GM18873 (cell line): ENCODE measurements around the gene FNDC10.

Experiments
- ATAC-seq: cut with Tn5 transposase; IDR thresholded peaks from one replicate; pipeline ENCODE4 v1.9.1; 2021; ENCODE audit warnings: mild to moderate bottlenecking, moderate library complexity, moderate number of reproducible peaks; ENCODE audit not compliant: unreplicated experiment, low FRiP score

Gene FNDC10

DNA sequence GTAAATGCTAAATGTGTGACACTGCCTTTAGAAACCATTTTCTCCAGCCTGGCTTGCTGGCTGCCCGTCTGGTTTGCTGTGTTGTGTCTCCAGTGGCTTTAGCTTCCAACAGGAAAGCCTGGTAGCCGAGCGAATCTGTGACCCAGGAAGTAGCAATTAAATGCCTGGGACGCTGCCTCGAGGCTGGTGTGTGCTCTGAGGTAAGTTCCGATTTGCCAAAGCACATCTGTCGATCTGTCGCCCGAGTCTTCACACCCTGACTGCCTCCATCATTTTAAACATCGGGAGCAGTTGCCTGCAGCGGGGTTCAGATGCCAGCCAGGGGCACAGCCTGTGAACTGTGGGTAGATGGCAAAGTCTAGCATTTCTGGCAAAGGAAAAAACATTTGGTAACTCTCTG, 17.6 kb upstream of the FNDC10 start:
- no peak for ATAC-seq

DNA sequence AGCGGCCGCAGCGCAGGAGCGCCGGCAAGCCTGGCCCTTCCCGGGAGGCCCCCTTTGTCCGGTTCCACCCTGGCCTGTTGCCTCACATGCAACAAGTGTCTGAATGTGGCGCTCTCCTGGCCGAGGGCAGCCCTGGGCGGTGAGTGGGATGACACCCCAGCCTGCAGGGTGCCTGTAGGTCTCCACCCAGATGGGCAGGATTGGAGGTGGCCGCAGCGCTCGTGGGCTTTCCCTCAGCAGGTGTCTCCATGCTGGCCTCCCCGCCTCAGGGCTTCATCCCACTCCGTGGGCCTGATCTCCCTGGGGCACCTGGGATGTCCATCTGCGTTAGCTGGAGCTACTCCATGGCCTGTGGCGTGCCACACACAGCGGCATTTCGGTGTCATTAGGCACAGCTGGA, 16.9 kb upstream of the FNDC10 start:
- no peak for ATAC-seq

DNA sequence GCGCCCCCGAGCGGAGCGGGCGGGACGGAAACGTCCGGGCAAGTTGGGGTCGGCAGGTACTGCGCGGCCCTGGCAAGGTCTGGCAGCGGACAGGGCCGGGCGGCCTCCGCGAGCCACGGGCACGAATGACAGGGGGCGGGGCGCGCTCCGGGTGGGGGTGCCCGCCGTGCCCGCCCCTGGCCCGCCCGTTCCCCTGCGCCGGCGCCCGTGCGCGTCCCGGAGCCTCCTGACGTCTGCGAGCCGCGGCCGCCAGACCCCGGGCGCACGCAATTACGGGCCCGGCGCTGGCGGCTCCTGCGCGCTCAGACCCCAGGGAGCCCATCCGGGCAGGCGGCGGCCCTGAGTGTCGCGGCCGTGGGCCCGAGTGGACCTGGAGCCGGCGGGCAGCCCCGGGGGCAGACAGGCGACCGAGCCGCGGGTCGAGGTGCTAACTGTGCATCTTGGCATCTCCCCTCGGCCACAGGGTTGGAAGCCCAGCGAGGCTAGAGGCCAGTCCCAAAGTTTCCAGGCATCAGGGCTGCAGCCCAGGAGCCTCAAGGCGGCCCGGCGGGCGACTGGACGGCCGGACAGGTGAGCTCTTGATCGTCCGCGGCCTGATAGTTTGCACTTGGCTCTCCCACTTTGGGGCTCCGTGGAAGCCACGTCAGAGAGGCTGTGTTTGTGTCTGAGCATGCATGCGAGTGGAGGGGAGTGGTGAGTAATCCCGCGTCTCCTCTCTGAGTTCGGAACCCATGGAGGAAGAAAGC, 16.3 kb upstream of the FNDC10 start:
- peak; percentile 7 for ATAC-seq

DNA sequence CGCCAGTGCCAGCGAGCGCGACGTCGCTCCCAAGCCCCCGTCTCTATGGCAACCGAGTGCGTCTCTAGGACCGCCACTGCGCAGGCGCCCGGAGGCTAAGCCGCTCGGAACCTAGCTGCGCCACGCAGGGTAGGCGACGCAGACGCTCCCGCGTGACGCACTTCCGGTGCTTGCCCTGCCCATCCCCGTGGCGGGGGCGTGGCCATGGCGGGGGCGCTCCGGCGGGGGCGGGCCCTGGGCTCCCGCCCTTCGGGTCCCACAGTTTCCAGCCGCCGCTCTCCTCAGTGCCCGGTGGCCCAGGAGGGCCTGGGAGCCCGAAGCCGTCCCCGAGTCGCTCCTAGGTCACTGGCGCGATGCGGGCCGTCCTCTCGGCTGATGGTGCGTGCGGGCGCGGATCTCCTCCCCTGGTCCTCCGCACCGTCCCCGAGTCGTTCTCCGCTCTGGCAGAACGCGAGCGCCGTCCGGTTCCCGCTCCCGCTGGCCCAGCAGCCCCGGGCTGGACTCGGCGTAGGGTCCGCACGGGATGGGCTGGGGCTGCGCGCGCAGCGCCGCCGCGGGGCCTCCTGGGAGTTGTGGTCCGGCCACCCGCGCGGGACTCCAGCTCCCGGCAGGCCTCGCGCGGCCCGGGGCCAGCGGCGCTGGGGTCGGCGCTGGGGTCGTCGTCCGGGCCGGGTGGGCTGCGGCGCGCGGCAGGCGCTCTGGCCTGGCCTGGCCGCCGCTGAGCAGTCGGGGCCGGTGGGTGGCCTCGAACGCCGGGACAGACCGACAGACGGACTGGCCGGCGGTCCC, 15.5 kb upstream of the FNDC10 start, which contains the start of gene MIB2:
Gene MIB2 (plus strand): TSS at position 245 of the 789 bp plus-strand sequence. CDS start 7,953 bp downstream, outside the sequence.
- ATAC-seq, result peak; percentile 78

DNA sequence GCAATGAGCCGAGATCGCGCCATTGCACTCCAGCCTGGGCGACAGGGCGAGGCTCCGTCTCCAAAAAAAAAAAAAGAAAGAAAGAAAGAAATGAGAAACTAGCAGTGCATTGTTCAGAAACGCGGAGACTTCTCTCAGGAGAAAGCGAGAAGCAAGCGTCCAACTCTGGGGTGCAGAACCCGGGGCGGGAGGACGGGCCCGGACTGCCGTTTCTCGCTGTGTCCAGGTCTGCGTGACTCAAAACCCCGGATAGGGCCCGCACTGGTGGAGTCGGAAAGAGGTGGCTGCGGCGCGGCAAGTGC, 15.0 kb upstream of the FNDC10 start:
- no peak for ATAC-seq

DNA sequence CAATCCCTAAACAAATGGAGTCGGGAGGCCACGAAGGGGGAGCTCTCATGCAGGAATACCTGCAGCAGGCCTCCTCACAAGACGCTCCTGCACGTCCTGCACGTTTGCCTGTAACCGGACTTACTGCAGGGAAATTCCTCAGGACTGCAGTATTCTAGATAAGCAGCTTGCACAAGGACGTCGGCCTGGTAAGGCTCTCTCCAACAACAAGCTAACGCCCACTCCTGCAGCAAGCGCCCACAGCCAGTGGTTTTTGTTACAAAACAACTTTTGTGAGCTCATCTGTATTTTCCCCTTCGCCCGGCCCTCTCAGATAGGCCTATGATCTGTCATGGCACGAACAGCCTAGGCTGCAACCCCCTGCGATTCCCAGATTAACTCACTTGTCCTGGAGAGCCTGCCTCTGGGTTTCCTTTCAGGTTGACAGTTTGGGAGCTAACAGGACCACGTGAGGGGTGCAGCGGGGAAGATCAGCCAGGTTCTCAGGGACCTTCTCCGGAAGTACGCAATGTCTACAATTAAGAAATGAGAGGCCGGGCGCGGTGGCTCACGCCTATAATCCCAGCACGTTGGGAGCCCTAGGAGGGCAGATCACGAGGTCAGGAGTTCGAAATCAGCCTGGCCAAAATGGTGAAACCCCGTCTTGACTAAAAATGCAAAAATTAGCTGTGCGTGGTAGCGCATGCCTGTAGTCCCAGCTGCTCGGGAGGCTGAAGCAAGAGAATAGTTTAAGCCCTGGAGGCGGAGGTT, 14.4 kb upstream of the FNDC10 start:
- ATAC-seq, result no peak

DNA sequence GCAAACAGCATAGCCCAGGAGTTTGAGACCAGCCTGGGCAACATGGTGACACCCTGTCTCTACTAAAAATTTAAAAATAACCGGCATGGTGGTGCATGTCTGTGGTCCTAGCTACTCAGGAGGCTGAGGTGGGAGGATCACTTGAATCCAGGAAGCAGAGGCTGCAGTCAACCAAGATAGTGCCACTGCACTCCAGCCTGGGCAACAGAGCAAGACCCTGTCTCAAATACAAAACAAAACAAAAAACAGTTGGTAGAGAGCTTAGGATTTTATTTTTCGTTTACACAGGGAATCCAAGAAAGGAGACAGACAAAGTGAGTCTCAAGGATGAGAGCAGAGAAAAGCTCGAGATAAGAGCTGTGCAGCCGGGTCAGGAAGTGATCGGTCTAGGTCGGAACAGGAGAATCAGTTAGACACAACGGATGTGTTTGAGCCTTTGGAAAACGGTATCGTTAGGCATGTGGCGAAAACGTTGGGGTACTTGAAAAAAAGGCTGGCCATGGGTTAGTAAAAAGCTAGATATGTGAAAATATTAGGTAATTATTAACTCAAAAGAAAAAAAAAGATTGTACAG, 13.7 kb upstream of the FNDC10 start:
- no peak for ATAC-seq

DNA sequence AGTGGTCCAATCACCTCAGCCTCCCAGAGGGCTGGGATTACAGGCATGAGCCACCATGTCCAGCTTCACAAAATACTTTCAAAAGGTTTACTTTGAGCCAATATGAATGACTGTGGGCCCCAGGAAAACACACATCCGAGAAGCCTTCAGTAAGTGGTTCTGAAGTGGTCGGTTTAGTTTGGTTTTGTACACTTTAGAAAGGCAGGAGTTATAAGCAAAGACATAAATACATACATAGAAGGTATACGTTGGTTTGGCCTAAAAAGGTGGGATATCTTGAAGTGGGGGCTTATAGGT, 12.1 kb upstream of the FNDC10 start:
- no peak for ATAC-seq

DNA sequence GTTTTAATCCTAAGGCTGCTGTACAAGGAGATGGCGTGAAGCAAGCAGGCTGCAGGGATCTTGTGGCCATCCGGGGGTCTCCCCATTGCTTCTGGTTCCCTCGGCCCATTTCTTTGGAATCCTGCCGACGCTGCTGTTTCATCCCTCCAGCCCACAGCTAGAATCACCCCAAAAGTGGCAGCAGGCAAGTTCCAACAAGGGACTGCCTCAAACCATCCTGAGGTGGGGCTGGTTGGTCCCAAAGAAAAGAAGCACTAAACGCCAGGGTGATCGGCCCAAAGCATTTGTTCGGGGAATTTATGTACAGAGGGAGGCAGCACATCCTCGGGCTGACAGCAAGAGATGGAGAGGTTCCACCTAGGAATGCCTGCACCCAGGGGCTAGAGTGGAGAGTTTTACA, 10.9 kb upstream of the FNDC10 start:
- no peak for ATAC-seq

DNA sequence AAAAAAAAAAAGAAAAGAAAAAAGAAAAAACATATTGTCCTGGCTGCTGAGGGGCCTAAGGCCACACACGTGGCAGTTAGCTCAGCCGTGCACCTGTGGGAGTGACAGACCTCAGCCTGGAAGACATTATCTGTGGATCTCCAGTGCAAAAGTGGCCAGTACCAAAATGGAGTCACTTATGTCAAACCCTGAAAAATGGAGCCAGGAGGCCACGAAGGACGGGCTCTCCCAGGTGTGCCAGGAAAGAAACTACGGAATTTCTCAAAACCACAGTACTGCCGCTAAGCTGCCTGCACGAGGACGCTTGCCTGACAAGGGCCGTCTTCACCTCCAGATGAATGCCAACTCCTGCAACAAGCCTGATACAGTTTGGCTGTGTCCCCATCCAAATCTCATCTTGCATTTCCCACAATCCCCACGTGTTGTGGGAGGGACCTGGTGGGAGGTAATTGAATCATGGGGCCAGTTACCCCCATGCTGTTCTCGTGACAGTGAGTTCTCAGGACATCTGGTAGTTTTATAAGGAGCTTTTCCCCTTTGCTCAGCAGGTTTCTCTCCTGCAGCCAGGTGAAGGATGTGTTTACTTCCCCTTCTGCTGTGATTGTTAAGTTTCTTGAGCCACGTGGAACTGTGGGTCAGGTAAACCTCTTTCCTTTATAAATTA, 10.0 kb upstream of the FNDC10 start:
- ATAC-seq, result no peak

DNA sequence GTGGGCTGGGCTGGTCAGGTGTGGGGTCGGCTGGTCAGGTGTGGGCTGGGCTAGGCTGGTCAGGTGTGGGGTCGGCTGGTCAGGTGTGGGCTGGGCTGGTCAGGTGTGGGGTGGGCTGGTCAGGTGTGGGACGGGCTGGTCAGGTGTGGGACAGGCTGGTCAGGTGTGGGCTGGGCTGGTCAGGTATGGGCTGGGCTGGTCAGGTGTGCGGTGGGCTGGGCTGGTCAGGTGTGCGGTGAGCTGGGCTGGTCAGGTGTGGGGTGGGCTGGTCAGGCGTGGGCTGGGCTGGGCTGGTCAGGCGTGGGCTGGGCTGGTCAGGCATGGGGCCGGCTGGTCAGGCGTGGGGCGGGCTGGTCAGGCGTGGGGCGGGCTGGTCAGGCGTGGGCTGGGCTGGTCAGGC, 6.3 kb upstream of the FNDC10 start:
- no peak for ATAC-seq

DNA sequence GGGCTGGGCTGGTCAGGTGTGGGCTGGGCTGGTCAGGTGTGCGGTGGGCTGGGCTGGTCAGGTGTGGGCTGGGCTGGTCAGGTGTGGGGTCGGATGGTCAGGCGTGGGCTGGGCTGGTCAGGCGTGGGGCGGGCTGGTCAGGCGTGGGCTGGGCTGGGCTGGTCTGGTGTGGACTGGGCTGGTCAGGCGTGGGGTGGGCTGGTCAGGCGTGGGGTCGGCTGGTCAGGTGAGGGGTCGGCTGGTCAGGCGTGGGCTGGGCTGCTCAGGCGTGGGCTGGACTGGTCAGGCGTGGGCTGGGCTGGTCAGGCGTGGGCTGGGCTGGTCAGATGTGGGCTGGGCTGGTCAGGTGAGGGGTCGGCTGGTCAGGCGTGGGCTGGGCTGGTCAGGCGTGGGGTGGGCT, 5.8 kb upstream of the FNDC10 start:
- no peak for ATAC-seq

DNA sequence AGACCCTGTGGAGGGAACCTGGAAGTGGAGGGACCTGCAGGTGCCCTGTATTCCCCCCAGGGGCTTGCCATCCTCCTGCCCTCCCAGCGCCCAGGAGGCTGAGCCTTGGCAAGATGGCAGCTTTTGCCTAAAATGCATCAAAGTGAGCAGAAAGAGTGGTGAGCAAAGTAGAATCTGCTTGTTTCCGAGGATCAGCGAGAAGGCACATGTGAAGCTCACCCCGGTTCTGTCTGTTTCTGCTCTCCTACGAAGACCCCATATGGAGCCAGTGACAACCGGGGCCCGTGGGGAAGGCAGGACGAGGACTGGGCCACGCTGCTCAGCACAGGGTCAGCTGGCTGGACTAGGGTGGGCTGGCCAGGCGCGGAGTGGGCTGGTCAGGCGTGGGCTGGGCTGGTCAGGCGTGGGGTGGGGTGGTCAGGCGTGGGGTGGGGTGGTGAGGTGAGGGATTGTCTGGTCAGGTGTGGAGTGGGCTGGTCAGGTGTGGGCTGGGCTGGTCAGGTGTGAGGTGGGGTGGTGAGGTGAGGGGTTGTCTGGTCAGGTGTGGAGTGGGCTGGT, 5.2 kb upstream of the FNDC10 start:
- no peak for ATAC-seq

DNA sequence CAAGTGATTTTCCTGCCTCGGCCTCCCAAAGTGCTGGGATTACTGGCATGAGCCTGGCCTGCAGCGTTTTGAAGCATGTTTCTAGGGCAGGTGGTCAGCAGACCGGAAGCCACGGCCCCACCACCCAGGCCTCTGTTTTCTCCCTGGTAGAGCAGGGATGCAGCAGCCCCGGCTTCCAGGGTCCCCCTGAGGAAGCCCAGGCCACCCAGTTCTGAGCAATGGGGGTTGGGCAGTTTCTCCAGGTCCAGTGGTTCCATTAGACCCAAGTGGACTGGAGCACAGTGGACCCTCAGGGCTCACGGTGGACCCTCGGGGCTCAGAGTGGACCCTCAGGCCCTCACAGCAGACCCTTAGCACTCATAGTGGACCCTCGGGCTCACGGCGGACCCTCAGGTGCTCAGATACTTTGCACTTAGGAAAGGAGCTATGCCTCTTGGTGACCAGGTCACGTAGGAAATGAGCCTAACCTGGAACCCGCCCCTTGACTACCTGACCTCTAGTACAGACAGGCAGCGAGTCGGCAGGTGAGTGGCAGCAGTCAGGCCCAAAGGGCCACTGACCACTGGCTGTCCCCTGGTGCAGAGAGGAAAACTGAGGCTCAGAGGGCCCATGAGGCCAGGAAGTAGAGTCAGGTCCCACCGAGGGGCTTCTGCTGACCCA, 4.6 kb upstream of the FNDC10 start:
- no peak for ATAC-seq

DNA sequence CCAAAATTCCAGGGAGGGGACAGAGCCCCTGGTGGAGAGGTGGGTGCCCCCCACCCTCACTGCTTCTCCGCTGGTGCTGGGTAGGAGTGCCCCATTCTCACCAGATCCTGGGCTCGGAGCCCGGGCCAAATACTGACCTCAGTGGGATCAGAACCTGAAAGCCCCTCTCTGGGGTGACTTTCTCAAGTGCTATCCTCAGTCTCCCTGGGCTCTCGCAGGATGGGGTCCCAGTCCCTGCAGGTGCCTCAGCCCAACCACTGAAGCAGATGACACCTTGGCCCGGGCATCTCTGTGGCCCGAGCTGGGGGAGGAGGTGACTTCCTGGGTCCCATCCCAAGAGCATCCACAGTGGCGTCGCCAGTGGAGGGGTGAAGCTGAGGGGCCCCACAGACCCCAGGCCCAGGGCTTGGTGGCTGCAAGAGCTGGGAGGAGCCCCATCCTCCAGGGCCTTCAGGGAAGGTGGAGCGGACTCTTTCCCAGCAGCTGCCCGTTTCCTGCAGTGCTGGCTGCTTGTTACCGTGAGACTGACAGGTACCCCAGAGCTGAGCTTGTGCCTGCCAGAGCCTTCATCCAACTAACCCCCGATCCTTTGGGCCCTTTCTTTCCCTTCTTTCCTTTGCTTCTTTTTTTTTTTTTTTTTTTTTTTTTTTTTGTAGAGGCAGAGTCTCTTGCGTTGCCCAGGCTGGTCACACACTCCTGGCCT, 3.9 kb upstream of the FNDC10 start:
- no peak for ATAC-seq

DNA sequence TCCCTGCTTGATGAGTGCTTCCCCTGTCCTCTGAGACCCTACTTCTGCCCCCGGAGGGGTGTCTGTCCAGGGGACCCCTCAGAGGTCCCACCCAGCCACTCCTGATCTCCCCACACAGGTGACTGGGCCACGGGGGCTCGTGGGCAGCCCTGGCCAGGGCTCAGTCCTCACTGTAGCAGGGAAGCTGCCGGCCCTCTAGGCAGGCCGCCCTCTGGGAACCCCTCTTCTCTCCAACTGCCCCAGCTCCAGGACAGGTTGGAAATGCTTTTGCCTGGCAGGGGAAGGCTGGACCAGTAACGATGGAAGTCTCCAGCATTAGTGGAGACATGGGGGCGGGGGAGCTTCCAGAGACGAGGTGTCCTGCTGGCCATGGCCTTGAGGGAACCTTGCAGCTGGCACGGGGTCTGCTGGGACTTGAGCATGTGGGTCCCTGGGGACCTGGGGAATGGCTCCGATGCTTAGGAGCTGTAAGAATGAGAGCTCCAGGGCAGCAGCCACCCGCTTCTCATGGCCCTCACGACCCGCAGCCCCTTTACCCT, 3.1 kb upstream of the FNDC10 start:
- ATAC-seq, result no peak

DNA sequence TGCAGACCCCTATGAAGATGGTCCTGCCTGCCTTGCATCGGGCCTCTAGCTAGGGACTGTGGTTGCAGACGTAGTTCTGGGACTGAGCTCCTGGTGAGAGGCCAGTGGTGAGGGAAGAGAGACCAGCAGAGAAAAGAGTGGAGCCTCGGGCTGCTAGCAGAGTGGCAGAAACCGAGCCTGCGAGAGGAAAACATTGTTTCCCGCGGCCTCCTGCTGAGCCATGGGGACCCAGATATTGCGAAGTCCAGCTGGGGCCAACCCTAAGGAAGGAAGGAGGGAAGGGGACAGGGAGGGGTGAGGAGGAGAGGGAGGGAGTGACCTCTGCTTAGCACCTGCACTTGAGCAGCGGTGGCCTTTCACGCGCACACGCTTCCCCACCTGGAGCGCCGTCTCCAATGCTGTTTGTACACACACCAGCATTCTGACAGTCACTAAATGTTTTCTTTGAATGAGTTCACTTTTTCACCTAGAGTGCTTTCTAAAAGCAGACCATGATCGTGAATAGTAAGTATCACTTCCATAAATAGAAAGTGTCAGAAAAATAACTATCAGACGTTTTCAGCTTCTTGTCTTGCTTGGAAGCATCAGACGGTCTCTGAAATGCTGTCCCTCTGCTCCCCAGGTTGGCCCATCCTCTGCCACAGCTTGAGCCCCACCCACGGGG, 2.5 kb upstream of the FNDC10 start:
- ATAC-seq, result no peak

DNA sequence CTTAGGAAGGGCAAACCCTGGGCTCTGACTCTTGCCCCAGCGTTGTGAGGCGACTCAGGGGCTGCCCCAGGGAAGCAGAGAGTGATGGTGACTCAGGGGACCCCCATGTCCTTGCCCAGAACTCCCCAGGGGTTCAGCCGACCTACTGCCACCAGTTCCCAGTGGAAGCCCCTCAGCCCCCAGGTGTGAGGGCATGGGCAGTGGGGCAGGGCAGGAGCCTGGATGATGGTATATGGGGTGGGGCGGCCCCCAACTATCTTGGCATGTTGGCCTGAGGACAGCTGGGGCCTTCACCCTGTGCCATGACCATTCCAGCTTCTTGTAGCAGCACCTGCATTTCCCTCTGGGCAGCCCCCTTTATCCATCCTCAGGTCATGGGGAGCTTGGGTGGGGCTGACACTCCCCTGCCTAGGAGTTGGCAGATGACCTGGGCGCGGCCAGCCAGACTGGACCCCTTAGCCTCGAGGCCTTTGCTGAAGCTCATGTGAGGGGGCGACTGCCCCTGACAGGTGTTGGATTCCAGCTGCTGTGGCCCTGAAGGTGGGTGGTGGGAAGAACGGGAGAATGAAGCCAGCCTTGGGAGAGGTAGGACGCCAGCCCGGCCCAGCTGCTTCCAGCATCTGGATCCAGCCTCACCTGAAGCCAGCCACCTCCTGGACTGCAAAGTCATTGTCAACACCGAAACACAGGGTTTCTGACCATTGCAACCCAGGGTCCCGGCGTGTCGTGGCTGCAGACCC, 1.8 kb upstream of the FNDC10 start:
- ATAC-seq, result no peak
